IMR-90 (cell line): ENCODE measurements around the gene MUC6. TPM values are rescaled to one million over a fixed set of nuclear protein-coding genes. Genes with fewer than 3 reads are reported as not detected.

Experiments used
- ATAC-seq: fragments of 200-7000 bp; cut with Tn5 transposase; 2 replicates; pipeline ENCODE4 v1.9.1; 2020; ENCODE audit warnings: low read depth, mild to moderate bottlenecking, moderate library complexity
- BruUV-seq: library from RNA; stranded (reverse); fragments of 400-500 nt; replicated peaks from 2 replicates; lab custom pipeline; 2021; lab: Mats Ljungman, UMichigan
- CTCF ChIA-PET: fragments of 300-600 bp; formaldehyde crosslinking; extraction: SDS; loops from one replicate; lab custom pipeline; 2021; ENCODE audit warnings: antibody characterized with exemption; lab: Yijun Ruan, JAX
- POLR2A ChIA-PET: fragments of 300-600 bp; sonication (Branson Sonifier 250); formaldehyde crosslinking; loops from one replicate; lab custom pipeline; 2022; ENCODE audit warnings: antibody characterized with exemption; ENCODE audit not compliant: unreplicated experiment; lab: Charles Lee
- DNase-seq: peaks from one replicate; pipeline ENCODE4 v3.0.0; 2013
- H2AFZ ChIP-seq: replicated peaks from 2 replicates; pipeline ENCODE3; 2013; ENCODE audit warnings: low read length, mild to moderate bottlenecking; ENCODE audit not compliant: poor library complexity
- H2AK5ac ChIP-seq: 2 replicates; pipeline ENCODE4 v1.6.1; 2013; ENCODE audit warnings: low read depth, low read length, inconsistent platforms
- H2AK9ac ChIP-seq: replicated peaks from 2 replicates; pipeline ENCODE3; 2013; ENCODE audit warnings: mild to moderate bottlenecking, low read depth, low read length, moderate library complexity; ENCODE audit not compliant: poor library complexity
- H2BK120ac ChIP-seq: 2 replicates; pipeline ENCODE4 v1.6.1; 2013; ENCODE audit warnings: low read depth, low read length, inconsistent platforms
- H2BK15ac ChIP-seq: 3 replicates; pipeline ENCODE4 v1.6.1; 2013; ENCODE audit warnings: low read depth, low read length, inconsistent platforms
- H2BK20ac ChIP-seq: 2 replicates; pipeline ENCODE4 v1.6.1; 2013; ENCODE audit warnings: low read depth, mild to moderate bottlenecking, inconsistent platforms, low read length, moderate library complexity
- H2BK5ac ChIP-seq: 2 replicates; pipeline ENCODE4 v1.6.1; 2013; ENCODE audit warnings: mild to moderate bottlenecking, low read depth, low read length, inconsistent platforms; ENCODE audit not compliant: poor library complexity, severe bottlenecking
- H3K14ac ChIP-seq: replicated peaks from 2 replicates; pipeline ENCODE4 v1.6.1; 2013; ENCODE audit warnings: low read depth, low read length, inconsistent platforms
- H3K18ac ChIP-seq: 2 replicates; pipeline ENCODE4 v1.6.1; 2013; ENCODE audit warnings: low read depth, low read length, control low read depth
- H3K23ac ChIP-seq: 2 replicates; pipeline ENCODE4 v1.6.1; 2013; ENCODE audit warnings: low read depth, low read length, inconsistent platforms
- H3K27ac ChIP-seq: 2 replicates; pipeline ENCODE4 v1.5.1; 2013; ENCODE audit warnings: mild to moderate bottlenecking, control low read depth, low read length; ENCODE audit not compliant: insufficient read depth
- H3K27me3 ChIP-seq: 2 replicates; pipeline ENCODE4 v1.6.1; 2013; ENCODE audit warnings: low read length; ENCODE audit not compliant: control insufficient read depth, insufficient read depth
- H3K36me3 ChIP-seq: 2 replicates; pipeline ENCODE4 v1.6.1; 2013; ENCODE audit warnings: low read length, mixed read lengths; ENCODE audit not compliant: control insufficient read depth, insufficient read depth
- H3K4ac ChIP-seq: 2 replicates; pipeline ENCODE4 v1.6.1; 2013; ENCODE audit warnings: low read depth, low read length, inconsistent platforms
- H3K4me1 ChIP-seq: 2 replicates; pipeline ENCODE4 v1.6.1; 2013; ENCODE audit warnings: low read length, mixed read lengths; ENCODE audit not compliant: control insufficient read depth, insufficient read depth
- H3K4me2 ChIP-seq: 2 replicates; pipeline ENCODE4 v1.6.1; 2013; ENCODE audit warnings: low read depth, mild to moderate bottlenecking, control low read depth, low read length, moderate library complexity
- H3K4me3 ChIP-seq: 2 replicates; pipeline ENCODE4 v1.5.1; 2013; ENCODE audit warnings: low read depth, mild to moderate bottlenecking, control low read depth, low read length, moderate library complexity; ENCODE audit not compliant: insufficient read depth
- H3K56ac ChIP-seq: 2 replicates; pipeline ENCODE4 v1.6.1; 2013; ENCODE audit warnings: low read length, inconsistent platforms; ENCODE audit not compliant: insufficient read depth; ENCODE audit errors: extremely low read depth
- H3K79me1 ChIP-seq, 2 experiments: 2 replicates each; pipeline ENCODE4 v1.6.1; 2013; ENCODE audit warnings: low read length in 2 of 2, inconsistent platforms in 1 of 2, low read depth in 1 of 2
- H3K9ac ChIP-seq: 2 replicates; pipeline ENCODE4 v1.6.1; 2013; ENCODE audit warnings: low read depth, low read length, control low read depth
- H3K9me1 ChIP-seq: 2 replicates; pipeline ENCODE4 v1.6.1; 2013; ENCODE audit warnings: low read length, inconsistent platforms; ENCODE audit not compliant: insufficient read depth
- H3K9me3 ChIP-seq: 2 replicates; pipeline ENCODE4 v1.6.1; 2013; ENCODE audit warnings: low read length; ENCODE audit not compliant: control insufficient read depth, insufficient read depth
- H4K20me1 ChIP-seq: 2 replicates; pipeline ENCODE4 v1.6.1; 2013; ENCODE audit warnings: low read length, inconsistent platforms; ENCODE audit not compliant: insufficient read depth
- H4K5ac ChIP-seq: 2 replicates; pipeline ENCODE4 v1.6.1; 2013; ENCODE audit warnings: mild to moderate bottlenecking, low read depth, low read length, control low read depth
- H4K8ac ChIP-seq, 2 experiments: 2 replicates each; pipeline ENCODE4 v1.6.1; 2013; ENCODE audit warnings: low read depth in 2 of 2, low read length in 2 of 2, control low read depth in 1 of 2, inconsistent platforms in 1 of 2
- H4K91ac ChIP-seq: 2 replicates; pipeline ENCODE4 v1.6.1; 2013; ENCODE audit warnings: low read depth, low read length, inconsistent platforms; ENCODE audit not compliant: insufficient read depth
- BHLHE40 ChIP-seq: fragments of 150-350 bp; IDR thresholded peaks from 2 replicates; pipeline ENCODE4 v1.6.1; 2016; ENCODE audit warnings: mild to moderate bottlenecking, low read depth, low read length
- CHD1 ChIP-seq: IDR thresholded peaks from 2 replicates; pipeline ENCODE4 v1.6.1; 2012; ENCODE audit warnings: low read depth, low read length, improper control_type of control experiment
- FOS ChIP-seq: fragments of 150-350 bp; IDR thresholded peaks from 2 replicates; pipeline ENCODE4 v1.6.1; 2016; ENCODE audit warnings: low read depth, low read length
- MAZ ChIP-seq: IDR thresholded peaks from 2 replicates; pipeline ENCODE4 v1.6.1; 2012; ENCODE audit warnings: low read depth, mild to moderate bottlenecking, low read length, improper control_type of control experiment, moderate library complexity, borderline replicate concordance
- MXI1 ChIP-seq: IDR thresholded peaks from 2 replicates; pipeline ENCODE4 v1.6.1; 2012; ENCODE audit warnings: low read depth, mild to moderate bottlenecking, low read length, moderate library complexity, borderline replicate concordance
- NFE2L2 ChIP-seq: fragments of 150-350 bp; IDR thresholded peaks from 2 replicates; pipeline ENCODE4 v1.6.1; 2016; ENCODE audit warnings: low read depth, mild to moderate bottlenecking, low read length
- POLR2A ChIP-seq: IDR thresholded peaks from 2 replicates; pipeline ENCODE4 v1.6.1; 2012; ENCODE audit warnings: mild to moderate bottlenecking, low read depth, low read length
- RAD21 ChIP-seq: IDR thresholded peaks from 2 replicates; pipeline ENCODE4 v1.6.1; 2012; ENCODE audit warnings: low read length, improper control_type of control experiment
- RFX5 ChIP-seq: IDR thresholded peaks from 2 replicates; pipeline ENCODE4 v1.8.0; 2012; ENCODE audit warnings: low read depth, mild to moderate bottlenecking, low read length, moderate library complexity
- SMC3 ChIP-seq: fragments of 150-350 bp; IDR thresholded peaks from 2 replicates; pipeline ENCODE4 v1.6.1; 2016; ENCODE audit warnings: low read depth, mild to moderate bottlenecking, antibody characterized with exemption, low read length, moderate library complexity
- WGBS, 2 experiments: methylation state at CpG; one replicate each; pipeline versions ENCODE4 v1.1.5 to v1.1.7; 2013; ENCODE audit warnings: missing lambda C conversion rate in 2 of 2; ENCODE audit not compliant: insufficient read length in 1 of 2; ENCODE audit errors: extremely low coverage in 2 of 2; 5-methylcytosine and 5-hydroxymethylcytosine counted together
- dilution Hi-C: fragments of 300-500 bp; cut with HindIII; formaldehyde crosslinking; loops from one replicate; pipeline ENCODE4 v1.14.3; 2018; ENCODE audit warnings: low sequenced_read_pairs; ENCODE audit not compliant: unreplicated experiment
- in situ Hi-C: fragments of 300-500 bp; cut with MboI; formaldehyde crosslinking; loops from 3 replicates; pipeline ENCODE4 v1.14.3; 2019; ENCODE audit warnings: low sequenced_read_pairs, inconsistent platforms, mixed read lengths
- intact Hi-C: fragments of 100-400 bp; cut with micrococcal nuclease; formaldehyde crosslinking; loops from 2 replicates; pipeline ENCODE4 v1.10.0; 2022
- polyA plus RNA-seq, 3 experiments: library from polyadenylated mRNA; depleted of rRNA; stranded (reverse); fragments of >200 nt; gene quantifications; 2 replicates each; pipeline ENCODE4 v1.2.3, GENCODE V29; 2012; ENCODE audit warnings: low replicate concordance in 1 of 3
- total RNA-seq: library from RNA; depleted of rRNA; stranded (reverse); fragments of >200 nt; gene quantifications from 2 replicates; pipeline ENCODE4 v1.2.3, GENCODE V29; 2012
- TF ChIP-seq, protein P1 (sequence below): fragments of 150-350 bp; IDR thresholded peaks from 2 replicates; pipeline ENCODE4 v1.6.1; 2017; ENCODE audit warnings: mild to moderate bottlenecking, antibody characterized with exemption, low read length, low read depth
- TF ChIP-seq, protein P2 (sequence below): conservative IDR thresholded peaks from 2 replicates; pipeline ENCODE4 v1.5.1; 2012; ENCODE audit warnings: mild to moderate bottlenecking, low read depth, low read length, improper control_type of control experiment
- TF ChIP-seq, protein P3 (sequence below): fragments of 150-350 bp; IDR thresholded peaks from 2 replicates; pipeline ENCODE4 v1.6.1; 2016; ENCODE audit warnings: low read depth, mild to moderate bottlenecking, low read length, moderate library complexity, borderline replicate concordance

Gene MUC6
- total and polyA plus RNA-seq, 2 of the 4 experiments (the other 2 are of a cell fraction), result not detected

DNA sequence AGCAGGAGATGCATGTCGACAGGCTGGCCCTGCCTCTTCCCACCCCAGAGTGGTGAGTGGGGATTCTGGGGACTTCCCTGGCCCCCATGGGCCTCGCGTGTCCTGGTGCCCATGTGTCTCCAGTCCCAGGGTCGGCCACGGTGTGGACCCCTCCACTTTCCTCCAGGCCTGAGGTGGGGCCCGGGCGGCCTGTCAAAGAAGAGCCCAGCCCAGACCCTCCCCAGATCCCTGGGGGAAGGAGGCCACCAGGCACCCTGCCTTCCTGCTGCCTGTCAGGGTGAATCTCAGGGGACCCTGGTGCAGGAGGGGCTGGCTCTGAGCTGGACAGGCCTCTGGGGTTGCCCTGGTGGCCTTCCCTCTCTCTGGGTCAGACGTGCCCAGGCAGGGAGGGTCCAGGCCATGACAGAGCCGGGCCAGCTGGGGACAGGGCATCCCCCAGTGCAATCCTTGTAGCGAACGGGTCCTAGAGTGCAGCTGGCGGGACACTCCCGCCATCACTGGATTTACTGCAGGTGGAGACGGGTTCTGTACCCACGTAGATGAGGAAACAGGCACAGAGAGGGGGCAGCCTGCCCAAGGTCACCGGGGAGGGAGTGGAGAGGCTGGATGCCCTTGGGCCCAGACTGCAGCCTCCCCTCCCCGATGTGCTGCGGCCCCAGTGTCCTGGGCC, 13.5 kb upstream of the MUC6 start:
- Histone ChIP-seq H3K27ac (no peak overlapping the region), H4K91ac (no peak overlapping the region), H2BK15ac (no peak overlapping the region), H4K5ac (no peak overlapping the region), H3K79me1 (no peaks in the 10 kb centered on the region), H2AK9ac (no peak overlapping the region), H2BK20ac (no peak overlapping the region), H3K4me1 (no peaks in the 10 kb centered on the region; the same call in 1 of the 2 replicates), H3K56ac (no peak overlapping the region), H3K18ac (no peak overlapping the region), H3K36me3 (no peaks in the 10 kb centered on the region), H4K20me1 (no peaks in the 10 kb centered on the region), H3K9me1 (no peaks in the 10 kb centered on the region), H3K4me3 (no peak overlapping the region), H2BK120ac (no peak overlapping the region), H3K4me2 (no peak overlapping the region), H3K27me3 (peaks cover 27% of the 10 kb centered on the region), H3K14ac (no peak overlapping the region), H4K8ac (no peak overlapping the region), H3K23ac (no peak overlapping the region), H2AK5ac (no peak overlapping the region), H3K9ac (no peak overlapping the region), H2AFZ (no peak overlapping the region), H3K4ac (no peak overlapping the region), H3K9me3 (no peaks in the 10 kb centered on the region), H2BK5ac (no peak overlapping the region)
- dilution Hi-C loops, result no loop called here
- no peak for ATAC-seq
- no peak for DNase-seq
- intact Hi-C loops, result loop anchor here (10.0 kb wide), 1 partner anchor 205 kb away; the partner anchor contains the start of genes POLR2L and TSPAN4
- WGBS, 2 experiments, result 67% methylated on average over 8 of the region's 18 CpGs; no CpG with 5 or more reads in 1 of the 2 experiments
- ChIA-PET POLR2A (no interaction called here), CTCF (no interaction called here)
- in situ Hi-C loops, result no loop called here
- no TSS peak for BruUV-seq
- TF ChIP-seq NFE2L2, result no peak
- TF ChIP-seq MAZ, result no peak
- TF ChIP-seq POLR2A, result no peak
- TF ChIP-seq, protein P1, sequence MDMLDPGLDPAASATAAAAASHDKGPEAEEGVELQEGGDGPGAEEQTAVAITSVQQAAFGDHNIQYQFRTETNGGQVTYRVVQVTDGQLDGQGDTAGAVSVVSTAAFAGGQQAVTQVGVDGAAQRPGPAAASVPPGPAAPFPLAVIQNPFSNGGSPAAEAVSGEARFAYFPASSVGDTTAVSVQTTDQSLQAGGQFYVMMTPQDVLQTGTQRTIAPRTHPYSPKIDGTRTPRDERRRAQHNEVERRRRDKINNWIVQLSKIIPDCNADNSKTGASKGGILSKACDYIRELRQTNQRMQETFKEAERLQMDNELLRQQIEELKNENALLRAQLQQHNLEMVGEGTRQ, result no peak
- TF ChIP-seq SMC3, result no peak
- no peak for TF ChIP-seq RAD21
- TF ChIP-seq FOS, result no peak
- TF ChIP-seq MXI1, result no peak
- TF ChIP-seq, protein P2, sequence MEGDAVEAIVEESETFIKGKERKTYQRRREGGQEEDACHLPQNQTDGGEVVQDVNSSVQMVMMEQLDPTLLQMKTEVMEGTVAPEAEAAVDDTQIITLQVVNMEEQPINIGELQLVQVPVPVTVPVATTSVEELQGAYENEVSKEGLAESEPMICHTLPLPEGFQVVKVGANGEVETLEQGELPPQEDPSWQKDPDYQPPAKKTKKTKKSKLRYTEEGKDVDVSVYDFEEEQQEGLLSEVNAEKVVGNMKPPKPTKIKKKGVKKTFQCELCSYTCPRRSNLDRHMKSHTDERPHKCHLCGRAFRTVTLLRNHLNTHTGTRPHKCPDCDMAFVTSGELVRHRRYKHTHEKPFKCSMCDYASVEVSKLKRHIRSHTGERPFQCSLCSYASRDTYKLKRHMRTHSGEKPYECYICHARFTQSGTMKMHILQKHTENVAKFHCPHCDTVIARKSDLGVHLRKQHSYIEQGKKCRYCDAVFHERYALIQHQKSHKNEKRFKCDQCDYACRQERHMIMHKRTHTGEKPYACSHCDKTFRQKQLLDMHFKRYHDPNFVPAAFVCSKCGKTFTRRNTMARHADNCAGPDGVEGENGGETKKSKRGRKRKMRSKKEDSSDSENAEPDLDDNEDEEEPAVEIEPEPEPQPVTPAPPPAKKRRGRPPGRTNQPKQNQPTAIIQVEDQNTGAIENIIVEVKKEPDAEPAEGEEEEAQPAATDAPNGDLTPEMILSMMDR, result no peak
- TF ChIP-seq RFX5, result no peak
- TF ChIP-seq, protein P3, sequence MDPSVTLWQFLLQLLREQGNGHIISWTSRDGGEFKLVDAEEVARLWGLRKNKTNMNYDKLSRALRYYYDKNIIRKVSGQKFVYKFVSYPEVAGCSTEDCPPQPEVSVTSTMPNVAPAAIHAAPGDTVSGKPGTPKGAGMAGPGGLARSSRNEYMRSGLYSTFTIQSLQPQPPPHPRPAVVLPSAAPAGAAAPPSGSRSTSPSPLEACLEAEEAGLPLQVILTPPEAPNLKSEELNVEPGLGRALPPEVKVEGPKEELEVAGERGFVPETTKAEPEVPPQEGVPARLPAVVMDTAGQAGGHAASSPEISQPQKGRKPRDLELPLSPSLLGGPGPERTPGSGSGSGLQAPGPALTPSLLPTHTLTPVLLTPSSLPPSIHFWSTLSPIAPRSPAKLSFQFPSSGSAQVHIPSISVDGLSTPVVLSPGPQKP, result no peak
- no peak for TF ChIP-seq BHLHE40
- no peak for TF ChIP-seq CHD1
